GM23248 (cell line): ENCODE results near the gene TBC1D22A.

Experiments used
- EZH2 ChIP-seq: fragments of 200-600 bp; sonication (generic); IDR thresholded peaks from 2 replicates; pipeline ENCODE4 v1.6.1; 2018; ENCODE audit warnings: antibody characterized with exemption, mild to moderate bottlenecking; ENCODE audit not compliant: insufficient read depth, poor library complexity, severe bottlenecking
- EZH2phosphoT487 ChIP-seq: fragments of 200-600 bp; sonication (generic); IDR thresholded peaks from 2 replicates; pipeline ENCODE4 v1.6.1; 2018; ENCODE audit warnings: antibody characterized with exemption, moderate library complexity, mild to moderate bottlenecking, low read depth; ENCODE audit not compliant: insufficient read depth

DNA sequence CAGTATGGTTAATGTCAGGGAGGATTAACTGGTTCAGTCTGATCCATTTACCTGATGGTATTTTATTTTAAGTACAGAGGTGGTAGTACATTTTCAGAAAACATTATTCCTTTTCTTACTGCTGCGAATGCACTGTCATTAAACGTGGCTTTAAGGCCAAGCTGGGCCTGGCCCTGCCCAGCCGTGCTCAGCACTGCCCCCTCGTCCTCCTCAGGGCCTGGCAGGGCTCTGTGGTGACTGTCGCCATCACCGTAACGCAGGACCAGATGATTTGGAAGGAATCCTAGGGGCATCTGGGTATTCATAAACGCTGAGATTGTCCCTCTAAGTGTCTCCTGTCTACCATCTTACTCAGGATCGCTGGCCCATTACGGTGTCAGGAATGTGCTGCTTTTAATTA, 302.0 kb downstream of the TBC1D22A start:
- TF ChIP-seq EZH2 (no peak), EZH2phosphoT487 (no peak)
